GM23248 (cell line): ENCODE data around the gene RCSD1. TPM values are rescaled to one million over a fixed set of nuclear protein-coding genes. Genes with fewer than 3 reads are reported as not detected.

Experiments used
- DNase-seq: peaks from one replicate; pipeline ENCODE4 v3.0.0-alpha.2; 2015
- H2AFZ ChIP-seq: fragments of 200-600 bp; sonication (generic); 2 replicates; pipeline ENCODE4 v1.6.1; 2016; ENCODE audit warnings: antibody characterized with exemption
- H3F3A ChIP-seq: fragments of 200-600 bp; sonication (generic); 2 replicates; pipeline ENCODE4 v1.6.1; 2016; ENCODE audit warnings: mild to moderate bottlenecking, antibody characterized with exemption, mixed run types; ENCODE audit not compliant: insufficient read depth
- H3K27ac ChIP-seq: fragments of 200-600 bp; sonication (generic); 2 replicates; pipeline ENCODE4 v1.5.1; 2016; ENCODE audit warnings: mild to moderate bottlenecking
- H3K27me3 ChIP-seq: fragments of 200-600 bp; sonication (generic); replicated peaks from 2 replicates; pipeline ENCODE4 v1.6.1; 2016; ENCODE audit warnings: mild to moderate bottlenecking; ENCODE audit not compliant: insufficient read depth
- H3K36me3 ChIP-seq: fragments of 200-600 bp; sonication (generic); 2 replicates; pipeline ENCODE4 v1.6.1; 2016; ENCODE audit warnings: low read depth, mild to moderate bottlenecking
- H3K4me1 ChIP-seq: fragments of 200-600 bp; sonication (generic); 2 replicates; pipeline ENCODE4 v1.6.1; 2016; ENCODE audit warnings: mild to moderate bottlenecking; ENCODE audit not compliant: insufficient read depth
- H3K4me2 ChIP-seq: fragments of 200-600 bp; sonication (generic); one replicate; pipeline ENCODE4 v1.6.1; 2016; ENCODE audit warnings: mild to moderate bottlenecking; ENCODE audit not compliant: unreplicated experiment
- H3K4me3 ChIP-seq: fragments of 200-600 bp; sonication (generic); 2 replicates; pipeline ENCODE4 v1.5.1; 2016; ENCODE audit warnings: mild to moderate bottlenecking
- H3K79me2 ChIP-seq: fragments of 200-600 bp; sonication (generic); 2 replicates; pipeline ENCODE4 v1.6.1; 2016; ENCODE audit warnings: mild to moderate bottlenecking; ENCODE audit not compliant: insufficient read depth
- H3K9ac ChIP-seq: fragments of 200-600 bp; sonication (generic); 2 replicates; pipeline ENCODE4 v1.6.1; 2016; ENCODE audit warnings: mild to moderate bottlenecking
- H3K9me2 ChIP-seq: fragments of 200-600 bp; sonication (generic); 2 replicates; pipeline ENCODE4 v1.6.1; 2016; ENCODE audit warnings: mixed run types, mild to moderate bottlenecking, moderate library complexity; ENCODE audit not compliant: insufficient read depth
- H3K9me3 ChIP-seq: fragments of 200-600 bp; sonication (generic); one replicate; pipeline ENCODE4 v1.6.1; 2017; ENCODE audit warnings: low read depth
- H4K20me1 ChIP-seq: fragments of 200-600 bp; sonication (generic); 2 replicates; pipeline ENCODE4 v1.6.0; 2016; ENCODE audit not compliant: insufficient read depth
- EZH2 ChIP-seq: fragments of 200-600 bp; sonication (generic); IDR thresholded peaks from 2 replicates; pipeline ENCODE4 v1.6.1; 2018; ENCODE audit warnings: antibody characterized with exemption, mild to moderate bottlenecking; ENCODE audit not compliant: insufficient read depth, poor library complexity, severe bottlenecking
- EZH2phosphoT487 ChIP-seq: fragments of 200-600 bp; sonication (generic); IDR thresholded peaks from 2 replicates; pipeline ENCODE4 v1.6.1; 2018; ENCODE audit warnings: antibody characterized with exemption, moderate library complexity, mild to moderate bottlenecking, low read depth; ENCODE audit not compliant: insufficient read depth
- WGBS, 2 experiments: methylation state at CpG; one replicate each; pipeline ENCODE4 v1.1.6; 2015 to 2017; ENCODE audit warnings: low lambda C conversion rate in 2 of 2, low coverage in 1 of 2; ENCODE audit errors: missing lambda C conversion rate in 2 of 2; 5-methylcytosine and 5-hydroxymethylcytosine counted together
- in situ Hi-C: fragments of 300-500 bp; cut with MboI; formaldehyde crosslinking; loops from 2 replicates; pipeline ENCODE4 v1.15.0; 2020
- polyA plus RNA-seq: library from polyadenylated mRNA; unstranded; fragments of >200 nt; fragmentation: Nextera tagmentation; extraction: Ambion mirVana; gene quantifications from 2 replicates; pipeline ENCODE4 v1.2.1, GENCODE V29; 2016
- total RNA-seq: library from RNA; depleted of rRNA; stranded (reverse); fragments of >200 nt; shearing (Covaris generic); gene quantifications from 2 replicates; pipeline ENCODE4 v1.2.3, GENCODE V29; 2014

The RCSD1 gene
- total and polyA plus RNA-seq, 2 experiments from 2014 or later: 0.22 to 0.23 TPM

GRCh38 chr1:167642501-167642826 lies 12.4 kb downstream of the RCSD1 start:
- Histone ChIP-seq H4K20me1 (no peaks in the 10 kb centered on the region), H3K9ac (no peak overlapping the region), H2AFZ (no peak overlapping the region), H3K79me2 (no peaks in the 10 kb centered on the region), H3K9me3 (no peaks in the 10 kb centered on the region), H3F3A (no peaks in the 10 kb centered on the region), H3K27ac (no peak overlapping the region), H3K36me3 (no peaks in the 10 kb centered on the region), H3K4me3 (no peak overlapping the region), H3K4me1 (no peaks in the 10 kb centered on the region), H3K9me2 (no peaks in the 10 kb centered on the region), H3K27me3 (no peaks in the 10 kb centered on the region), H3K4me2 (no peak overlapping the region)
- no peak for DNase-seq
- WGBS, 2 experiments: 52 to 56% methylated on average over 3 of the region's 3 CpGs
- TF ChIP-seq EZH2phosphoT487: no peak
- TF ChIP-seq EZH2: no peak
- in situ Hi-C loops: no loop called here

GRCh38 chr1:167643441-167643840 lies 13.4 kb downstream of the RCSD1 start:
- Histone ChIP-seq H4K20me1 (no peaks in the 10 kb centered on the region), H2AFZ (no peak overlapping the region), H3K27ac (no peak overlapping the region), H3K9me3 (no peaks in the 10 kb centered on the region), H3K36me3 (no peaks in the 10 kb centered on the region), H3K9ac (no peak overlapping the region), H3K27me3 (no peaks in the 10 kb centered on the region), H3K79me2 (no peaks in the 10 kb centered on the region), H3K4me3 (no peak overlapping the region), H3K9me2 (no peaks in the 10 kb centered on the region), H3K4me1 (no peaks in the 10 kb centered on the region), H3K4me2 (no peak overlapping the region), H3F3A (no peaks in the 10 kb centered on the region)
- no peak for TF ChIP-seq EZH2phosphoT487
- no peak for TF ChIP-seq EZH2
- no peak for DNase-seq
- WGBS, 2 experiments: 67 to 68% methylated on average over 3 of the region's 3 CpGs
- in situ Hi-C loops: no loop called here

GRCh38 chr1:167644551-167644950 lies 14.5 kb downstream of the RCSD1 start:
- H3K4me3 ChIP-seq: no peak overlapping the region
- H3K4me2 ChIP-seq: no peak overlapping the region
- no peaks in the 10 kb centered on the region for H4K20me1 ChIP-seq
- in situ Hi-C loops: no loop called here
- H3K4me1 ChIP-seq: no peaks in the 10 kb centered on the region
- H3K27ac ChIP-seq: no peak overlapping the region
- no peaks in the 10 kb centered on the region for H3K27me3 ChIP-seq
- no peaks in the 10 kb centered on the region for H3K36me3 ChIP-seq
- TF ChIP-seq EZH2phosphoT487 (no peak), EZH2 (no peak)
- H3K79me2 ChIP-seq: no peaks in the 10 kb centered on the region
- no peak for DNase-seq
- H3F3A ChIP-seq: no peaks in the 10 kb centered on the region
- H3K9me2 ChIP-seq: no peaks in the 10 kb centered on the region
- H3K9ac ChIP-seq: no peak overlapping the region
- H2AFZ ChIP-seq: no peak overlapping the region
- no peaks in the 10 kb centered on the region for H3K9me3 ChIP-seq
- 59 to 62% methylated on average over 4 of the region's 4 CpGs for WGBS, 2 experiments

- no peak overlapping the region for H2AFZ ChIP-seq
- H3K27ac ChIP-seq: no peak overlapping the region
- H3K27me3 ChIP-seq: no peaks in the 10 kb centered on the region
- no peak overlapping the region for H3K4me2 ChIP-seq
- no peak for TF ChIP-seq EZH2
- TF ChIP-seq EZH2phosphoT487: no peak
- no peaks in the 10 kb centered on the region for H3F3A ChIP-seq
- no peaks in the 10 kb centered on the region for H3K79me2 ChIP-seq
- H3K36me3 ChIP-seq: no peaks in the 10 kb centered on the region
- H3K9me2 ChIP-seq: no peaks in the 10 kb centered on the region
- WGBS, 2 experiments: 65 to 69% methylated on average over 3 of the region's 3 CpGs
- no peaks in the 10 kb centered on the region for H4K20me1 ChIP-seq
- DNase-seq: no peak
- in situ Hi-C loops: no loop called here
- H3K9ac ChIP-seq: no peak overlapping the region
- H3K4me1 ChIP-seq: no peaks in the 10 kb centered on the region
- no peaks in the 10 kb centered on the region for H3K9me3 ChIP-seq
- H3K4me3 ChIP-seq: no peak overlapping the region
These were observed 15.1 kb downstream of the RCSD1 start for GRCh38 chr1:167645140-167645541.

- Histone ChIP-seq H3F3A (no peaks in the 10 kb centered on the region), H4K20me1 (no peaks in the 10 kb centered on the region), H3K79me2 (no peaks in the 10 kb centered on the region), H3K36me3 (no peaks in the 10 kb centered on the region), H3K27ac (no peak overlapping the region), H3K9ac (no peak overlapping the region), H3K4me3 (no peak overlapping the region), H3K27me3 (no peaks in the 10 kb centered on the region), H3K4me1 (no peaks in the 10 kb centered on the region), H2AFZ (no peak overlapping the region), H3K4me2 (no peak overlapping the region), H3K9me3 (no peaks in the 10 kb centered on the region), H3K9me2 (no peaks in the 10 kb centered on the region)
- in situ Hi-C loops: no loop called here
- WGBS, 2 experiments: 72 to 80% methylated on average over 15 of the region's 15 CpGs
- TF ChIP-seq EZH2phosphoT487 (no peak), EZH2 (no peak)
- DNase-seq: no peak
These were observed 15.8 kb downstream of the RCSD1 start for GRCh38 chr1:167645625-167646414.
